NCI-H1105 (cell line): Measurements from ENCODE around the gene GNB1.
"Not testable (repeated sequence)": the region's sequence is repeated elsewhere in the genome, so short reads cannot be mapped to it uniquely, and the experiment has no call there.

Experiments
- DNase-seq: peaks from one replicate; lab custom pipeline; 2025; lab: John Stamatoyannopoulos, UW

Gene GNB1

GRCh38 chr1:1760715-1761114 is 130.2 kb downstream of the GNB1 start:
- no peak for DNase-seq

DNA sequence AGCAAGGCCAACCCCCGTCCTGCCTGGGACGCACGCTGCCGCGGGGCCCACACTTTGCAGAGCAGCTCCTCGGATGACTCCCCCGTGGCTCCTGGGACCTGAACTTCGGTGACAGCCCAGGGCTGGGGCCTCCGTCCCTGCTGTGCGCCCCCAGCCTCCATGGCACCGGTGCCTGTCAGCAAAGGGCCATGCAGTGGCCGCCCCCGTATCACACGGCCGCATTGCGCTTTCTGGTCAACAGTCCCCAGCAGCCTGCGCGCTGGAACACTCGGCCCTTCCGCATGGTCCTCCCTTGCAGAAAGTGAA is 130.6 kb downstream of the GNB1 start:
- no peak for DNase-seq

DNA sequence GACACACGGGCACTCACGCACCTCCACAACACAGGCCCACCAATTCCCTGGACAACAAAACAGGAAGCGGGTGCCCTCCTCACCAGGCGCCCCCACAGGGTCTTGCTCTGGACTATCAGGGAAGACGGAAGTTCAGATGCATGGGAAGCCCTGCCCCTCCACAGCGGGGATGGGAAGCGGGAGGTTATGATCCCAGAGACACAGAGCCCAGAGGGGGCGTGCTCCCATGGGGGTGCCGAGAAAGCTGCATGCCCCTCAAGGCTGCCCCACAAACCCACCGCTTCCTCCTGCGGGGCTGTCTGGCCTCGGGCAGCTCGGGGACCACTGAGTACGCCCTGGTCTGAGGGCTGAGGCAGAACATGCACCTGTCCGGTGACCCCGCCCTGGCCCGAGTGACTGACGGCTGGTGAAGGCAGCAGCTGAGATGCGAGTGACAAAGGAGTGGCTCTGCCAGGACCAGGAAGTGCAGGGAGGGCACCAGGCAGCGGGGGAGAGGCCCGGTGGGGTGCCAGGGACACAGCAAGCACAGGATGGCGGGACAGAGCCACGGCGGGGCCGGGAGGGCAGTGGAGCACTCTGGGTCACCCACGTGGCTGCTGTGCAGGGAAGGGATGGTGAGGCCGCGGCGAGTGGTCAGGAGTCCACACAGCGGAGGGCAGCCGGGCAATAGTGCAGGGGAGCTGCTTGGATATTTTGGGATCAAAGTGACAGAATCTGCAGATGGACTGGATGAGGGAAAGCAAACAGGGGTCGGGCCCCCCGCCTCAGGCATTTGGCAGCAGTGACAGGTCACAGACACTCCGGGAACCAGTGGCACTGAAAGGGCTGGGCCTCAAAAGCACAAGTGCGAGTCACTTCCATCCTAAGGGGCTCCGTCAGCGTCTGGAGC is 131.2 kb downstream of the GNB1 start:
- no peak for DNase-seq

DNA sequence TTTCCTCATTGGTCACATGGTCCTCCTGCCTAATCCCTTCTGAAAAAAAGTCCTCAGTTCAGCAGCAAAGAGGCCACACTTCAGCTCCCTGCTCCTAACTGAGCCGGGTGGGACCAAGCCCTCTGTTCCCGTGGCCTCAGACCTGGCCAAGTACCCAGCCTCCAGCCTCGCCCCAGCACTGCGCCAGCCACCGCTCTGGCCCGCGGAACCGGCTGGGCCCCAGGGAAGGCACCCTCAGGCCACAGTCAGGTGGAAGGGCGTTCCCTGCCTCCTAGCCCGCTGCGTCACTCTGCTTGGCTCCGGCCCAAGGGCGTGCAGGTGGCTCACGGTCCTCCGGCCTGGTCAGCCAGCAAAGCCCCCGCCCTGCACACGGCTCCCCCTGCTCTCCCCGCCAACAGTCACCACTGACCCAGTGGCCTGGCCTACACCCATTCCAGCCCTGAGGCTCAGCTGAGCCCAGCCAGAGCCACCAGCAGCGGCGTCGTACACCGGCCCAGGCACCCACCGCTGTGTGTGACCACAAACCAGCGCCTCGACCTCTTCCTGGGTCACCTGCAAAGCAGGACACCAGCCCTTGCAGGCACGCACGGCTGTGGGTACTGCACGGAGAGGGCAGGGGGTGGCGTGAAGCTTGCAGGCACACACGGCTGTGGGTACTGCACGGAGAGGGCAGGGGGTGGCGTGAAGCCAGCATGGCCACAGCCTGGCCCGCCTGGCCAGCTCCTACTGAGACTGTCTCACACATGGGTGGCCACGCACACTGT is 132.0 kb downstream of the GNB1 start:
- no peak for DNase-seq

GRCh38 chr1:1758059-1758621 is 132.7 kb downstream of the GNB1 start:
- DNase-seq, result no peak

DNA sequence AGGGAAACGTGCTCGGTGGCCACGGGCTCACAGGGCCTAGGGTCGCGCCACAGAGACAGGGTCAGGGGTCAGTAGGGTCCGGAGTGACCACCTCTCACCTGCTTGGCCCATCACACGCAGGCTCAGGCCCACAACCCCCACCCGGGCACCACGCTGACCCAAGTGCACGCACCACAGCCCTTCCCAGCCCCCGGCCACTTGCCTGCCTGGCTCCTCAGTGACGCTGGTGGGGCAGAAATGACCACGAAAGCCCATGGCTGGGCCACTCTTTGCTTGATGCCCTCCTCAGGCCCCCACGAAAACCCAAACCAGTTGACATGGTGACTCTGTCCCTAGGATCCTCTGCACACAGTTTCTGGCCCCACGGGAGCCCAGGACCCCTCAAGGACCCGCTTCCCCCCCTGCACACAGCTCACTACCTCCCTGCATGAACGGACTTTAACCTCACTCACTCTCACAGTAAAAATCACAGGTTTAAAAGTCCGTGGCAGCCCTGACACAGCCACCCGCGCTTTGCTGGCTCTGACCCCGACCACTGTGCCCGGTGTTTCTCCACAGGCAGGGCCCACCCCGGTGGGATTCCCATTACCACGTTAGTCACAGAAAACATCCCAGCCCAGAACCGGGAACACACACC is 133.3 kb downstream of the GNB1 start:
- DNase-seq, result no peak

DNA sequence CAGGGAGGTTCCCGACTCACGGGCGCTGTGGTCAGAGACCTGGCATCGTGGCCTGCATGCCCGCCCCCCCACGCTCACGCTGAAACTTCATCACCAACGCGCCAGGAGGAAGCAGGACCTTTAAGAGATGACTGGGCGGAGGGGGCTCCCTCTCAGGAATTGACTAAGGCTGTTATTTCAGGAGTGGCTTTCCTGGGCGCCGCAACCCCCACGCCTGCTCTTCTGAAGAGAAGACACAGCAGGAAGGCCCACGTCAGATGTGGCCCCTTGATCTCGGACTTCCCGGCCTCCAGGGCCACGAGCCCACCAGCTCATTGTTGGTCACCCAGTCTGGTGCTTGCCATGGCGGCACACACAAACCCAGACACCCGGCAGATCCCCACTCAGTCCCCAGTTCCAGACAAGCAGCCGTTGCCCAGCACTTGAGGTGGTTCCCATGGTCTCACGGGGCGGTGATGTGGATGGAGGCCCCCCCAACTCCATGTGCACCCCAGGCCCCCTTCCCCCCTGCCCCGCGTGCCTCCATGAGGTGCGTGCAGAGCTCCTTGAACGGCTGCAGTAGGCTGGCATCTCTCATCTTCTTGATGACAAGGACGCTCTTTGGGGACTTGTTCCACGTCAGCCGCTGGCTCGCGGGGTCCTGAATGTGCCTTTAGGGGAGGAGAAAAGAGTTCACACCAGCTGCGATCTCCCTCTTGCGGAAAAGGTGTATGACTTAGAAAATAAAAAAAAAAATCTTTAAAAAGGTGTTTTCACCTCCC is 134.0 kb downstream of the GNB1 start:
- DNase-seq, result no peak

- DNase-seq, result no peak
These were observed 135.0 kb downstream of the GNB1 start for GRCh38 chr1:1755852-1756251.

DNA sequence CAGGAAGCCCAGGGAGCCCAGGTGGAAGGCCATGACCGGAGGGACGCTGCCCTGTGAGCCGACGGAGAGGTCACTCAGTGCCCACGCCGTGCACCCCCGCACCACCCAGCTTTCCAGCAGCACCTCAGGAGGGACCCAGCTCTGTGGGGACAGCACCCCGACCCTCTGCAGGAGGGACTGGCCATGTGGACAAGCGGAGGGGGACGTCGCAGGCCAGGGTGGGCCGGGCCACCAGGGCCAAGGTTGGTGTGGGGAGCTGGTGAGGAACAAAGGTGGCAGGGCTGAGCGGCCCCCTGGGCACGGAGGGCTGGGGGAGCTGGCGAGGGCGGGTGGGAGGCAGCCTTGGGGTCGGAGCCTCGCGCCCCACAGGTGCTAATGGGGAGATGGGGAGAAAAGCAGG is 135.5 kb downstream of the GNB1 start:
- no peak for DNase-seq

DNA sequence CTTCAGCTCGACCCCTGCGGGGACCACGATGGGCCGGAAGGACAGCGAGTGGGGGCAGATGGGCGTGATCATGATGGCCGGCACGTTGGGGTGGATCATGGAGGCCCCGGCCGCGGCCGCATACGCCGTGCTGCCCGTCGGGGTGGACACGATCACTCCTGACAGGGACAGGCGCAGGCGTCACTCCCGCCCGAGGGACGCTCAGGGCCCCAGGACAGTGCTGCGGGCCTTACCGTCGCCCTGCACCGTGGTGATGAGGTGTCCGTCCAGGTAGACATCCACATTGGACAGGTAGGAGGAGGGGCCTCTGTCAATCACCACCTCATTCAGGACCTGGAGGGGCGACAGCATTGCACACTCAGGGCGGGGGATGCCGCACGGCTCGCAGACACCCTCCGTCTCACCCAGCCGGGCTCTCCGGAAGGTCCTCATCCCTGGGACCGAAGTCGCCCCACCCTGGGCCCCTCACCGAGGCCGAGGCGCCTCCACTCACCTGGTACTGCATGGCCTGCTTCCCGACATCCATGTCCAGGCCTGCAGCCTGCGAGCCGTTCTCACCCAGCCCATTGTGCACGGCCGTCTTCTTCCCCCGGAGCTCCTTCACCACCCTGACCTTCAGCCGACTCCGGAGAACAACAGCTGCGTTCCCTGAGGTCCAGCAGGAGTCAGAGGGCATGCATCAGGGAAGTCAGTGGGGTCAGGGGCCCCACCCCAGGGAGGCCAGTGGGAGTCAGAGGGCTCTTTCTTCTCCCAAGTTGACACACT is 136.7 kb downstream of the GNB1 start:
- no peak for DNase-seq

- no peak for DNase-seq
These were observed 137.3 kb downstream of the GNB1 start for GRCh38 chr1:1753607-1754005.

DNA sequence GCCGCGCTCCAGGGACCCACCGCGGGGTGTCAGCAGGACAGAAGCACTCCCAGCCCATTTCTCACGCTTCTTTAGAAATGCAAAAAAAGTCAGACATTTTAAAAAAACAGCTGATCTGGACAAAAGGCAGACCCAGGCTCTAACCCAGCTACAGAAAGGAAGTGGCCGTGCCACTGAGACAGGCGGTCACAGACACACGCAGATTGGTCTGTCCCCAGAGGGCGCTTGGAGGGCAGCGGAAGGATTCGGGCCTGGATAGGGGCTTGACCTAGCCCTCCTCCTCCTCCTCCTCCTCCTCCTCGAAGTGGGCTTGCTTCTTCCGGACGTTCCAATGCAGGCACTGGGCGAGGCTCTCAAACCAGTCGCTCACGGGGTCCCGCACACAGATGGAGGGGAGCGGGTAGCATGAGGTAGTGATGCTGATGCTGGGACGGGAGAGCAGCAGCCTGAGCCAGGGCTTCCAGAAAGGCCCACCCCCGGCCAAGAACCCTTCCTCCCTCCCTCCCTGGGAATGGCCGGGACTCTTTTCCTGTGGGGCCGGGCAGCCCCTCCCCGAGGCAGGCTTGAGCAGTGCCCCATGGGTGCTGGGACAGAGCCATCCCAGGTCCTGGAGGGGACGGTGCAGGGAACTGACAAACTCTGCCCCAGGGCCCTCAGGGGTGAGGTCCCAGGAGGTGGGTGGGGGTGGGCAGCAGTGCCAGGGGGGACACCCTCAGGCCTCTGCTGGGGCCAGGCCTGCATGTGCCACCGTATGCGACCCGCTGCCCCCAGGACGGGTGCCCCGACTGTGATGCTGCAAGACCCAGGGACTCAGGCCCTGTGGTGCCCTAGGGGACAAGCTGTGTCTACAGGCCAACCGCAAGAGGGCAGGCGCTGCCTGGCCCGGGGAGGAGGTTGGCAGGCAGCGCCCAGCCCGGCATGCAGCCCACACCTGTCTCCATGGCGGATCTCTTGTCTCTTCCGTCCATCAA is 138.0 kb downstream of the GNB1 start:
- DNase-seq, result no peak

- no peak for DNase-seq
These were observed 138.7 kb downstream of the GNB1 start for GRCh38 chr1:1752190-1752589.

DNA sequence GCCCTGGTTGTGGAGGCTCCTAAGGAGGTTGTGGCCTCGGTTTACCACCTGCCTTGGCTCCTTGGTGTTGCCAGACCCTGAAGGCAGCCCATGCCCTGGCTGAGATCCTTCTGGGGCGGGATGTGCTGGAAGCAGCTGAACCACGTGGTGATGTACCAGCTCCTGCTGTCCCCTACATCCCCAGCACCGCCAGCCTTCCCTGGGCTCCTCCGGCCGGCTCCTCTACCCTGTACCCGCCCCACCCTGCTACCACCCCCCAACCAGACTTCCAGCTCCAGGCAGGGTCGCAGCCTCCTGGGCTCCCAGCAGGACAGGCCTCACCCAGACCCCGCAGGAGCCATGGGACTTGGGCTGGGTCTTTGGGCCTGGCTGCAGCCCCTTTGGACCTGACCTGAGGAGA is 140.9 kb downstream of the GNB1 start:
- not testable (repeated sequence) for DNase-seq

DNA sequence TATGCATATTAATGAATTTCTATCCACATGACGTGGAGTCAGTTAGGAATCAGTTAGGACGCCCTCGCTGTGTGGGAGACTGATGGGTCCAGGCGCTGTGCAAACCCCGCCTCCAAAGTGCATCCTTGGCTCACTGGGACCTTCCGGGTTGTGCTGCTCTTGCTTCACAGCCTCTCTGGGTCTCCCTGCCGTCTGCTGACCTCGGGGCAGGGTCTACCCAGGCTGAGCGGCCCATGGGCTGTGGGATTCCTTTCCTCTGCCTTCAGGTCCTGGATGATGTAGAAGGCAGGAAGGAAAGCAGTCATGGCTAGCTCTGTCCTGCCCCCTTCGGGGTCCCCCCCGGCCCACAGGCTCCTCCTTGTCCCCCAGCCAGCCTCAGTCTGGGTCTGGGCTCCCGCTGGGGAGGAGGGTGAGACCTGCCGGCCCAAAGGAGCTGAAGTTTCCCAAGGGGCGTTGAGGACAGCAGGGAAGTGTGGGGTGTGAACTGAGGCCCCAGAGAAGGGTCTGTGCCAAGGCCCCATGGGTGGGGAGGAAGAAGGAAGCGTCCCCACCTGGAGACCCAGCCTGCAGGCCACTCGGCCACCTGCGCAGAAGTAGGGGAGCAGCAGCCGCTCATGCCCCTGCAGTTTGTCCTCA is 142.1 kb downstream of the GNB1 start:
- DNase-seq, result no peak

DNA sequence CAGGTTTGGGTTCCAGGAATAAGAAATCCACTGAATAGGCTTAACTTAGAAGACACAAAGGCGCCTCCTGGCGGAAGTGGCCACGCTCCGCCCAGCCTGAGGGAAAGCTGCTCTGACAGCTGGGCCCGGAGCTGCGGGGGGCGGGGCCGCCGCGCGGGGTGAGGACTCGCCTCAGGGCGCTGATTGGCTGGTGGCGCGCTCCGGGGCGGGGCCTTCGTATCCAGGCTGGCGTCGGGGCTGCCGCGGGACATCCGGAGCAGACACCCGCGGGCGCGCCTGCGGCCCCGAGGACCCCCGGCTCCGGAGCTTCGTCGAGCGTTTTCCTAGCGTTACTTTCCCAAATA is 144.3 kb downstream of the GNB1 start:
- DNase-seq, result not testable (repeated sequence)

DNA sequence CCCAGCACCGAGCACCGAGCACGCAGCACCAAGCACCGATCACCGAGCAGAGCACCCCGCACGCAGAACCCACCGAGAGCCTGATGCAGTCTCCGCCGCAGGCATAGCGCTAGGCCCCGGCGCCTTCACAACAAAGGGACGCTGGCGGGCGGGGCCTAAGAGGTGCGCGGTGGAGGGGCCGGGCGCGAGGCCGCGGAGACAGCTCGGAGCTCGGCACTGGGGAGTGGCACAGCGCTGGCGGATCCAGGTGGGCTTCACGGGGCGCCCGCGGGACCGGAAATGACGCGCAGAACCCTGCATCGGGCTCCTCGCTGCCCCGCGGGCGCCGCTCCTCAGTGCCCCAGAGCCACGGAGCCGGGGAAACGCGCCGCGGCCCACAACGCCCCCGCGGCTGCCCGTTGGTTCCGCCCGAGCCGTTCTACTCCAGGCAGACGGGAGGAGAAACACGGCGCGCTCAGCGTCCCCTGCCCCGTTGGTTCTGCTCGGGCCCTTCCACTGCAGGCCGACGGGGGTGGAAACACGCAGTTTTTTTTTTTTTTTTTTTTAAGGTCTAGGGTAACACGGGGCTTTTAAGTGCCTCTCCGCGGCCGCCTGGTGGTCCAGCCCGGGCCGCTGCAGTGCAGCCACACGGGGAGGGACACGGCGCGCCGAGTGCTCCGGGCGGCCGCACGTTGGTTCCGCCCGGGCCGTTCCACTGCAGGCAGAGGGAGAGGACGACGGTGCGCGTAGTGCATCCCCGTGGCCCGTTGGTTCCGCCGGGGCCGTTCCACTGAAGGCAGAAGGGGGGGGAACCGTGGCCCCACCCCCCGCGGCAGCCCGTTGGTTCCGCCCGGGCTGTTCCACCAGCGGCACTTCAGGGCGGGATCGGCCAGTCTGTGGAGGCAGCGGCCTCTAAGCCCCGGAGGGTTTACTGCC is 145.0 kb downstream of the GNB1 start:
- DNase-seq, result not testable (repeated sequence)

DNA sequence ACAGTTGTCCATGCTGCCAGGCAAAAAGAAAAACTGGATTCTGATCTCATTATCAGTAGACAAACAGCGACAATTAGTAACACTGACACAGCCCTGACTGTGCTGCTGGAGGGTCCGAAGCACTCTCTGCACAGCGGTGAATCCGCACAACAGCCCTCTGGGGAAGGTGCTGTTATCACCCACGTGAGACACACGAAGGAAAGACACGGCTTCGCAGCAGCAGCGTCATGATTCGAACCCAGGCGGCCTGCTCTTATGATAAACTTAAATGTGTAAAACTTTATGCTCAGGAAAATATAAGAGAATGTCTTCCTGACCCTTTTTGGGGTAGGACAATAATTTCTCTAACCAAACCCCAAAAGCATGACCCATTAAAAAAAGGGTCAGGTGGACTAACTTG is 148.4 kb downstream of the GNB1 start:
- DNase-seq, result not testable (repeated sequence)
